Astrocyte of the cerebellum (primary cell): ENCODE results near the gene ILF2.
"Not testable (repeated sequence)": the region's sequence is repeated elsewhere in the genome, so short reads cannot be mapped to it uniquely, and the experiment has no call there.

Source experiments
- DNase-seq: peaks from one replicate; pipeline ENCODE4 v3.0.0-alpha.2; 2011; ENCODE audit warnings: low read depth
- H3K4me3 ChIP-seq: 2 replicates; pipeline ENCODE4 v1.5.1; 2011; ENCODE audit warnings: mild to moderate bottlenecking, low read depth, low read length, moderate library complexity
- CTCF ChIP-seq: IDR thresholded peaks from 2 replicates; pipeline ENCODE4 v1.5.1; 2012; ENCODE audit warnings: low read length, low read depth, moderate library complexity, mild to moderate bottlenecking; ENCODE audit errors: missing control alignments
- in situ Hi-C: cut with HindIII; loops from 2 replicates; pipeline ENCODE4 v1.10.0; 2017; ENCODE audit warnings: low sequenced_read_pairs

Gene ILF2

DNA sequence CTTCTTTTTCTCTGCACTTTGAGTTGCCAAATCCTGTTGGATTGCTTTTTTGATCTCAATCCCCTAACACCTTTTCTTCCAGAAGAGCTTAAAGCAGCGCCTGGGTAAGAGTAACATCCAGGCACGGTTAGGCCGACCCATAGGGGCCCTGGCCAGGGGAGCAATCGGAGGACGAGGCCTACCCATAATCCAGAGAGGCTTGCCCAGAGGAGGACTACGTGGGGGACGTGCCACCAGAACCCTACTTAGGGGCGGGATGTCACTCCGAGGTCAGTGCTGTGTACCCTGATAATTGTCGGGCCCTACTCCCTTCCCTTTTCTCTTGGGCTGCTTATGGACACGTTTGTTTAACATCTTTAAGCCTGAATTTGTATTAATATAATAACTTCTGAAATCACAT is 28.6 kb downstream of the ILF2 start:
- no peak for TF ChIP-seq CTCF
- in situ Hi-C loops, result no loop called here
- no peak overlapping the region for H3K4me3 ChIP-seq
- no peak for DNase-seq

DNA sequence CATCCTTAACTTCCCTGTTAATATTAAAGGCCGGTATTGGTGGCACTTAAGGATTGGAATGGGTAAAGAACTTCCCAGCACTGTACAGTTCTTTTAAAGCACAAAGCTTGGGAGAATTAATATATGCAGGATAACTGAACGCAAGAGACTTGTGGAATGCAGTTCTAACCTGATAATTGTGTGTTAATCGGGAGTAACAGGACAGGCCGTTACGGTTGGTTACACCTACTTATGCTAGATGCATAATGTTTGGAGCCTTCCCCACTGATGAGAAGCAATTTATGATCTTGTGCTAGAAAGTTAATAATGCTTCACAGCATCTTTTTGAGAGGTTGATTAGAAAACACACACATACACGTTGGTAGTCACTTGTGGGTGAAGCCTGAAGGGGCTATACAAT is 29.9 kb downstream of the ILF2 start:
- H3K4me3 ChIP-seq, result no peak overlapping the region
- DNase-seq, result no peak
- in situ Hi-C loops, result no loop called here
- no peak for TF ChIP-seq CTCF

GRCh38 chr1:153640213-153640612 is 30.6 kb downstream of the ILF2 start:
- not testable (repeated sequence) for H3K4me3 ChIP-seq

GRCh38 chr1:153639280-153639679 is 31.5 kb downstream of the ILF2 start:
- in situ Hi-C loops, result no loop called here
- no peak for DNase-seq
- no peak overlapping the region for H3K4me3 ChIP-seq
- TF ChIP-seq CTCF, result no peak

More at GRCh38 chr1:153640213-153640612, 30.6 kb downstream of the ILF2 start:
- in situ Hi-C loops, DNase-seq: not testable (repeated sequence)

- no peak for TF ChIP-seq CTCF
- no peak overlapping the region for H3K4me3 ChIP-seq
- no peak for DNase-seq
- in situ Hi-C loops, result no loop called here
Observed at GRCh38 chr1:153638261-153638660, 32.5 kb downstream of the ILF2 start.

GRCh38 chr1:153636312-153636711 is 34.5 kb downstream of the ILF2 start:
- no peak for TF ChIP-seq CTCF
- H3K4me3 ChIP-seq, result no peak overlapping the region
- no peak for DNase-seq
- in situ Hi-C loops, result no loop called here

DNA sequence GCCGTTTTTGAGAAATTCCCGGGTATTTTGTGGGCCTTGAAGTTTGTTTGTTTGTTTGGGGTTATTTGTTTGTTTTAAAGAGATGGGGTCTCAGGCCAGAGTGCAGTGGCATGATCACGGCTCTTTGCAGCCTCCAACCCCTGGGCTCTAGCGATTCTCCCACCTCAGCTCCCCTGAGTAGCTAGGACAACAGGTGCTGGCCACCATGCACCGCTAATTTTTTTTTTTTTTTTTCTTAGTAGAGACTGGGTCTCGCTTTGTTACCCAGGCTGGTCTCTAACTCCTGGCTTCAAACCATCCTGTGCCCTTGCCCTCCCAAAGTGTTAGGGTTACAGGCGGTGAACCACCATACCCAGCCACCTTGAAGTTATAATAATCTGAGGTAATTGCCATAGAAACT is 34.9 kb downstream of the ILF2 start:
- no peak for DNase-seq
- no peak for TF ChIP-seq CTCF
- peak overlapping the region; percentile 99 for H3K4me3 ChIP-seq
- in situ Hi-C loops, result no loop called here
